ENCODE results near the gene CACNA1C.
A peak's percentile ranks its signal among the peaks of the same experiment; 100 is the strongest.

Gene CACNA1C

DNA sequence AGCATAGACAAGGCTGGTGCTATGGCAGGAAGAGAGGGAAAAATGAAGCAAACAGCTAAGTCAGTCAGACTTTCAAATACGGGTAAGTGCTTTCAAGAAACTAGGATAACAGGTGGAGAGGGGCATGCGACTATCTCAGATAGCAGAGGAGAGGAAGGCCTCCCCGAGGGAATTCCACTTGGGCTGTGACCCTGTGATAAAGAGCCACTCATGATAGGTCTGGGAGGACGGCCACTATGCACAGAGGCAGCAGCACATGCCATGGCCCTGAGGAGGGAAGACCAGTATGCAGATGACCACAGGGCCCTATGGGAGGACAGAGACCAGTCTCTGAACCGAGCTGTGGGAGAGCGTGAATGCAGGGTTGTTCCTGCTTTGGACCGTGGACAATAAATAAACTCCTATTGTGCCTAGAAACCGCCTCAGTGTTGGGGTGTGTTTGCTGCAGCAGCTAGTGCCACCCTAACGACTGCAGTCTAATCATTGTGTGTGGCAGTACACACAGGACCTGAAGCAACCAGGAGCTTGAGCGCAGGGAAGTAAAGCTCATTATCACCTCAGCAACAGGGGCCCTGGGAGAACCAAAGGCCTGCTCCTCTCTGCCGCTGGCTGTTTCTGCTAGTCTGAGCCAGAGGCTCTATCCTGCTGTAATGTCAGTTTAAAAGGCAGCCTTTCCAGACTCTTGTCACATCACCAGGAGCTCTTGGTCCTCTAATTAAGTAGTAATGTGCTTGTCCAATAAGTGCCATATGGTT, 119.1 kb downstream of the CACNA1C start:
- no peak for DNase-seq (ENCODE audit: low spot score)

DNA sequence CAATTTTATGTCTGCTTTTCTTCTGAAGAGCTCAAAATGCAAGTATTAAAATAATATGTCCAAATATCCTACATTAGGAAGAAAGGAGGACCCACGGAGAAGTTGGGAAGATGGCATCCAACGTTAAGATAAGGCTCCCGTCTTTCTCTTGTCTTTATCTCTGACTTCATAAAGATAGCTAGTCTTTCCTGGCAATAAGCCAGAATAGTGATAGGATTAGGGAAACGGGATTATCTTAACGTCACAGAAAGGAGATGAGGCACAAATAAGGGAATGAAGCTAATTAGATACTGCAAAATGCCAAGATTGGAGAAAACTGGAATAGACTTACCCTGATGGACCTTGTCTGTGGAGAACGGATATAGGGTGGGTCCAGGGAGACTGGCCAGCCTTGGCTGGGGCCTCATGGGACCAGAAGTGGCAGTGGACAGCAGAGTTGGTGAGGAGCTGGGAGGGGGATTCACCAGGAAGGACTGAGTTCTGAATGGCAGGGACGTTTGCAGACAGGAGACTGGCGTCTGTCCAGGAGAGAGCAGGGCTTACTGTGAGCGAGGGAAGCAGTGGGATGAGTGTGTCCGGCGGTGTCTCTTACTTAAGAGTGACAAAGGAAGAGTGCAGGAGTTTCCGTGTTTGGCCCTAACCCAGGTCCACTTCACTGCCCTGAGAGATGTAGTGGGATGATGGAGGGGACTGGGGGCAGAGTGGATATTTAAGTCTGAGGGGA, 119.9 kb downstream of the CACNA1C start:
- DNase-seq (ENCODE audit: low spot score) = no peak

DNA sequence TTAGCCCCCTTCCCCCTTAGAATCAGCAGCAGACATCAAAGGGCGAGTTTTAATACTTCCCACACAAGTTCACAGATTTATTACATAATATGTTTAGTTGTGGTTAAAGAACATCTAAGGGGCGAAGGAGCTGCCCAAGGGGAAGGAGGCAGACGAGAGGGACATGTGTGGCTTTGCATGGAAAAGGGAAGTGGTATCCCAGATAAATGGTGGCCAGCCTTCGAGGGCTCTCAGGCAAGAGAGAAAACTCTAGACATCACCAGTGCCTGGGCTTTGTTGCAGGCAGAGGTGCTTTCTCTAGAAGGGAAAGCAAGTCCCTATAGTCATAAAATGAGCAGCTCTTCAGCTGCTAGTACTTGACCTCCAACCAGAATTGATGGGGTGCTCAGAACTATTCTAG, 121.2 kb downstream of the CACNA1C start:
- DNase-seq (ENCODE audit: low spot score) = no peak

DNA sequence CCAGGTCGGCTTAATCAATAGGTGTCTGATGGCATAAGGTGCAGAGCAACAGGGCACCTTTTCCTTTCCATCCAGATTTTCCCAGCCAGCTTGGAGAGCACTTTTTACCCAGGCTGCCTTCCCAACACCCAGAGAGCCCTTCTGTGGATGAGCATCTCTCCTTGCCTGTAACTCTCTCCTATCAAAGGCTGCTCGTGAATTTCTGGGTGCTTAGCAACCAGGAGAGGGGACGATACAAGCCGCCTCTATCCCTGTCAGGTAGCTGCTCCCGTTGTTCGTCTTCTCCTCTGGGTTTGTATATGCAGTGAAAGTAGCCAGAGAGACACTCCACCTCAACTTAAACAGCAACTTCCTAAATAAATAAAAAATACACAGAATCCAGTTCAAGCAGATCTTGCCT, 124.2 kb downstream of the CACNA1C start:
- no peak for DNase-seq (ENCODE audit: low spot score)

DNA sequence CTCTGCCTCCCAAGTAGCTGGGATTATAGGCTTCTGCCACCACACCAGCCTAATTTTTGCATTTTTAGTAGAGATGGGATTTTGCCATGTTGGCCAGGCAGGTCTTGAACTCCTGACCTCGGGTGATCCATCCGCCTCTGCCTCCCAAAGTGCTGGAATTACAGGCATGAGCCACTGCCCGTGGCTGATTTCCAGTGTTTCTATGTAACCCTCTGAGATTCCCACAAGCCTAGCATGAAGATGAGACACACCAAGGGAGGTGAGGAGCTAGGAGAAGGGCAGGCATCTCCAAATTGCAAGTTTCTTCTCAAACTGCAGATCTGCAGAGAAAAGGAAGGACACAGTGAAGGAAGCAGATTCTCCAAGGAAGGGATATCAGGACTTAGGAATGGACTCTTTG, 125.0 kb downstream of the CACNA1C start:
- DNase-seq (ENCODE audit: low spot score) = no peak

DNA sequence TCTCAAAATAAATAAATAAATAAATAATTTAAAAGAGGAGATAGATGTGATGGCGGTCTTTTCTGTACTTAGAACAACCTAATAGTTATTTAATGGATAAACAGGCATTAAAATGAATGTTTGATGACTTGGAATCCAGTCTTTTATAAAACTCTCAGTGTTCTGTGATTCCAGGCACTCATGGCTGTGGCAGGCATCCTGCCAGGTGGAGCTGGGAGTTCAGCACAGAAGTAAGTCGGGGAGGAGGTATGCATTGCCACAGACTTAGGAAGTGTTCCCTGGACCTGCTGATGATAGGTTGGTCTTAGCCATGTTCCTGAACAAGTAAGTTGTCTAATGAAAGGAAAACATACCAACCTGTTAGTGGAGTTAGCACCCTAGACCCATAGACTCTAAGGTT, 126.3 kb downstream of the CACNA1C start:
- no peak for DNase-seq (ENCODE audit: low spot score)

DNA sequence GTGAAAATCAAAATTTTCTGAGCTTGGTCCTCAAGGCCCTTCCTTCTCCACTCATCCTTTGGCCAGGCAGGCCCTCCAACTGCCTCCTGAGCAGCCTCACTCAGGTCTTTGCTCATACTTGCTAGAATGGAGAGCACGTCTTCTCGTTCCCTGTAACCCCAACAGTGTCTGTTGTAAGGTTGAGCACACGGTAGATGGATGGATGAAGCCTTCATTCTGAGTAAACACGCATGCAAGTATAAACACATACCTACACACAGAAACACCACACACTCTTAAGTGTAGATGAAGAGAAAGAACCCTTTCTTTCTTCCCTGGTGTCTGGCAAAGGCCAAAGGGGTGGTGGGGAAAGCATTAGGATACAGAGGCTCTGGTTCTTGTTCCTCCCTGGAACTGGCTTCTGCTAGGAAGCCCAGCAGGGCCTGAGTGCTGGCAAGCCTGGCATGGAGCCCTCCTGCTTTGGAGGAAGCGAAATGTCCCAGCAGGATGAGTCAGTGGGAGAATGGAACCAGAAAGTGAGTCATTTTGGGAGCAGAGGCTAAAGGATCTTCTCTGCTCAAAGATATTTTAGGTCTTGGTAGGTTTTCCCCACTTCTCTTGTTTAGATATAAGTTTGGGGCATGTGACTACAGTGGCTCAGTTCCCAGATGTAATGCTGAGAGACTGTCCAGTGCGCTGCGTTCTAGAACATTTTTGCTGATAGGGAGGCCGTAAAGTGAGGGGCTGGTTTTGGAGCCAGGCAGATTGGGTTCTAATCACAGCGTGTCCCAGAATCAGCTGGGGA, 127.4 kb downstream of the CACNA1C start:
- peak; percentile 29 for DNase-seq (ENCODE audit: low spot score)

DNA sequence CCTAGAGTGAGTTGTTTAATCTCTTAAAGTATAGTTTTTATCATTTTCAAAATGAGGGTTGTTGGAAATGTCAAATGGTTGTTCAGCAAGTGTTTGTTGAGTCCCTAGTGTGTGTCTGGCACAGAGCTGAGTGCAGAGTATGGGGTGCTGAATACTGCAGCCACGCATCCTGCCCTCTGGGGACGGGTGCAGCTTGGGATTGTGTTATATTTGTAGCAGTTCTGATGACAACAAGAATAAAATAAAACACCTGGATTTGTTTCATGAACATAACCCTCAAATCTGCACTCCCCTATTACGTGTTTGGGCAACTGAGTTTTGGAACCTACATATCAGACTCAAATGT, 127.9 kb downstream of the CACNA1C start:
- no peak for DNase-seq (ENCODE audit: low spot score)

DNA sequence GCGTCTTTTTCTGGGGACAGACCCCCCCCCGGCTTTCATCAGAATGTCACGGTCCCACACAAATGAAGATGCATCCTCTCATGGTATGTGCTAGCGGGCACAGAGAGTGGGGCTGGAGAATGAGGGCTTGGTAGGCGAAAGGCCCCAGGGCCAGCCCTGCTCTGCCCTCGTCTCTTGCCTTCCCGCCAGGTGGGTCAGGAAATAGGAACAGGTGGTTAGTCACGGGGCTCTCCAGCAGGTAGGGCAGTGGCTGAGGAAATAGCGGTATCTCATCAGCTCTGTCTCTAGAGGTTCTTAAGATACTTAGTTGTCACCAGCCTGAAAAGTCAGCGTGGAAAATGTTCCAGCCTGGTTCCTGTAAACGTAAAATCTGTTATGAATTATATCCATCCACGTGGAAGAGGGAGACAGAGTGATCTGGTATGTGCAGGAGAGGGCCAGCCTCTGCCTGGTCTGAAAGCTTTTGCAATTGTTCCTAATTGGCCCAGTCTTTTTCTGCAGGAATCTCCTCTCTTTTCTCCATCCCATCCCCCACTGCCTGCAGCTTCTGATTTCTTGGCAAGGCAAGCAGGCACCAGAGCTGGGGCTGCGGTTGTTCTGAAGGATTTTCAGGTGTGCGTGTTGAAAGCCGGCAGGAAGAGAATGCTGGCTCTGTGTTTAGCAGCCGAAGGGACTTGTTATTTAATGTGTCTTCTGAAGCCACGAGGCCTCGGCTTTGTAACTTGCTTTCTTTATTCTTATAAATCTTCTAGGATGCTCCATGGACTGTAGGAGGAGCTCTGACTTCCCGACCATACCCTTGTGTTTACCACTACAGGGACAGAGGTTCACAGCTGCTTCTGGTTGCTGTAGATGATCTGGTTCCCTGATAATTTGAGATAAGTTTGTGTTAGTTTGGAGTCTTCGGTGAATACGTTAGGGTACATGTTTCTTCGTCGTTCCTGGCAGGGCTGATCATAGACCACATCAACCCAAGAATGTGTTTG, 131.1 kb downstream of the CACNA1C start:
- no peak for DNase-seq (ENCODE audit: low spot score)

DNA sequence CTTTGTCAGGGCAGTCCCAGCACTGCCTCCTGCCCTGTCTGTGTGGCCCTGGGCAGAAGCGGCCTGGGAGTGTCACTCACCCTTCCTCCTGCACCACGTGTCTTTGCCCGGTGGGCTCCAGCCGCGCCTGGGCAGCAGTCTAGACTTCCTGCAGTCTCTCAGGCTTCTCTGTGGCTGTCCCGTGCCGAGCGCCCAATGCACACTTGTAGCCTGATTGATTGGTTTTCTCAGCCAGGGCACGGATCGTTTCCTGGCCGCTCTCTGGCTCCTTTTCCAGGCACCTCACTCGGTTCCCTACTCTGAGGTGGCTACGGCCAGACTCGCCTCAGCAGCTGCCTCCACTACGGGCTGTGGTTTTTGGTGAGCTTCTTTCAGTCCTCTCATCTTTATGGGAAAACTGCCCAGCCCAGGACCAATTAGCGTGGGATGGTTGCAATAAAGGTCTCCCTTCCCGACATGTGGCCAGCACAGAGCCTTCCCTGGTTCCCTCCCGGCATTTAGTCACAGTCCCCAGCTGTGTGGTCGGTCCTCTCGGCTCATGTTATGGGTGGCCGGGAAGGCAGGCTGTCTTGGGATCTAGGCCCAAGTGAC, 133.1 kb downstream of the CACNA1C start:
- no peak for DNase-seq (ENCODE audit: low spot score)

DNA sequence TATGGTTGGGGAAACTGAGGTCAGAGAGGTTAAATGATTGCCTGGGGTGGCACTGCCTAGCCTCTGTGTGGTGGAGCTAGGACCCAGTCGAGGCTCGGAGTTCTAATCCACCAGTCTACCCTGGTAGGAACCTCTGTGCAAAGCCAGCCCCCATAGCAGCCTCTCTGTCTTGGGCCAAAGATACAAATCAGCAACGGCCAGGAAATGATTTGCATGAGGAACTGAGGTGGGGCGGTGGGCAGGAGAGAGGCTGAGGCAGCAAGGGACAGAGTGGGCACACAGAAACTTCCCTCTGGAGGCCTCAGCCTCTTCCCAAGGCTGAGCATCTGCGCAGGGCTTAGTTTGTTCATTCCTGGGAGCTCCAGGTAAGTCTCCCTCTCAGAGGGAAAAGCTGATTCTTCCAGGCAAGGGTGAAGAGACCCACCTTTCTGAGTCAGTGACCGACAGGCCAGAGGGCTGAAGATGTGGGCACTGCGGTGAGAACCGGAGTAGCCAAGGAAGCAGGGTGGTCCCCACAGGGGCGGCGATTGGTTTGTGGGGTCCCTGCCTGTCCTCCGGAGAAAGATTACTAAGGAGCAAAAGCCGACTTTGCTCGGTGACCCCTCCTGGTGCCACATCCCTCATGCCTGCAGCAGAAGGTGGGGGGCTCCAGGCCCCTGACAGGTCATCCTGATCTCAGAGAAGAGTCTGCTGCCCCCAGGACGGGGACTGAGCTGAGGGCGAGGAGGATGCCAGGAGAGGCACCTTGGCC, 134.6 kb downstream of the CACNA1C start:
- DNase-seq (ENCODE audit: low spot score) = no peak

DNA sequence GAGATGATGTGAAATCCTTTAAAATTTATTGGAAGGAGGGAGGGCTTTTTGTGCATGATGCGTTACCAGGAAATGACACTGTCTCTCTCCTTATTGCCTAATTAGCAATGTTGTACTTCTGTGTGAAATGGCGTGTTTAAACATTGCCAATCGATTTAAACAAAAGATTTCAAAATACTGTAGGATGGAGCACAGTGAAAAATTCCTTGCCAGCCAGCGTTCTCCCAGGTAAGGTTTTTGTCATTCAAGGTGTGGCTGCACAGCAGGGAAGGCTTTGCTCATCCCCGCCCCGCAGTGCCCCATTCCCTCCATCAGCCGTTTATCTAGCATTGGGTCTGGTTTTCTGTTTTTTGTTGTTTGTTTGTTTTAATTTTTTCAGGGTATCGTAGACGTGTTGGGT, 137.3 kb downstream of the CACNA1C start:
- no peak for DNase-seq (ENCODE audit: low spot score)

DNA sequence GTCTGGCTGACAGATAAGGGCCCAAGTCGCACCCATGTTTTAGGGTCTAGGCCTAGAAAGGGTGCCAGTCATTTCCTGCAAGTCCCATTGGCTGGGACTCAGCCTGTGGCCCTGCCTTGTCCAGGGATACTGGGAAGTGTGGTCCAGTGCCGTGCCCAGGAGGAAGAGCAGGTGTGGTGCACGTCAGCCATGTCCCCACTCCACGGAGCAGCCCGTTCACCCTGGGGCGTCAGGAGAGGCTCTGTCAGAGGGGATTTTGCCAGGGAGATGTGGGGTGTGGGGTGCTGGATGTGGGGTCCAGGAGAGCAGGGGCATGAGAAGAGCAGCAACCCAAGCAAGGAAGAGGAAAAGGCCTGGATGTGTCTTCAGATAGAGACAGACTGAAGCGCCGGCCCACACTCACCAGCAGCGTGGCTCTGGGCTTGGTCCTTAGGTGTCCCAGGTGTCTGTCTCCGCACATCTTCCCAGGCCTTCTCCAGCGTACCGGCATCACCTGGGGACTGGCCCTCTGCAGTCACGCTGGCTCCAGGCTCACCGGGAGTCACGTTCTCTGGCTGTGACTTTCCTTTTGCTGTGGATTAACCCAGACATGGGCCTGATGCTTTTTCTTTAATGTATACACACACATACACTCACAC, 138.2 kb downstream of the CACNA1C start:
- no peak for DNase-seq (ENCODE audit: low spot score)

DNA sequence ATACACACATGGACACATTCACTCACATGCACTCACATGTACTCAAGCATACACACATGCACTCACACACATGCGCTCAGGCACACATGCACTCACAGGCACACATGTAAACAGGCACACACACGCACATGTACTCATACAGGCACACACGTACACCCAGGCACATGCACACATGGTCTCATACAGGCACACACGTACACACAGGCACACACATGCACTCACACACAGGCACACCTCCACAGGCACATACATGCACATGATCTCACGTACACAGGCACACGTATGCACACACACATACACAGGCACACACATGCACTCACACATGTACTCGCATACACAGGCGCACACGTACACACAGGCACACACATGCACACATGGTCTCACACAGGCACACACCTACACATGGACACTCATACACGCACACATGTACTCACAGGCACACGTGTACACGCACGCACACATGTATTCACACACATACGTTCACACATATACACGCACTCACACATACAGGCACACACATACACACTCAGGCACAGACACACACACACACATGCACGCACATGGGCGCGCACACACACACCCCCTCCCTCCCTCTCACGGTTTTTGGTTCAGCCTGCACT, 138.9 kb downstream of the CACNA1C start:
- no peak for DNase-seq (ENCODE audit: low spot score)

DNA sequence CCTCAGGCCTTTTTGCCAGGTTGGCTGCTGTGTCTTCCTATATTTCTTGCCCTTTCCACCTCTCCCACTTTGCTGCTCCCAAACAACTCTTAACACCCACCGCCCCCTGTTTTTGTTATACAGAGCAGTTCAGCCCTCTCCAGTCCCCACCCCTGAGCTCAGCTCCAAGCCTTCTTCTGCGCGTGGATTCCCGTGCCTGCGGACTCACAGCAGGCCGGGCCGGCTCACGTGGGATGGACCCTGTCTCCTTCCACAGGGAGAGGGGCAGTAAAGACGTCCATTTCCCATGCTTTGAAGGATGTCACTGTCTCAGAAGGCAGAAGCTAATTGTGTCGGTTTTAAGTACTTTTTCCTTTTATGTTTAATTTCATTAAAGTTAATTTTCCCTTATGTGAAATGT, 139.4 kb downstream of the CACNA1C start:
- DNase-seq (ENCODE audit: low spot score) = no peak

DNA sequence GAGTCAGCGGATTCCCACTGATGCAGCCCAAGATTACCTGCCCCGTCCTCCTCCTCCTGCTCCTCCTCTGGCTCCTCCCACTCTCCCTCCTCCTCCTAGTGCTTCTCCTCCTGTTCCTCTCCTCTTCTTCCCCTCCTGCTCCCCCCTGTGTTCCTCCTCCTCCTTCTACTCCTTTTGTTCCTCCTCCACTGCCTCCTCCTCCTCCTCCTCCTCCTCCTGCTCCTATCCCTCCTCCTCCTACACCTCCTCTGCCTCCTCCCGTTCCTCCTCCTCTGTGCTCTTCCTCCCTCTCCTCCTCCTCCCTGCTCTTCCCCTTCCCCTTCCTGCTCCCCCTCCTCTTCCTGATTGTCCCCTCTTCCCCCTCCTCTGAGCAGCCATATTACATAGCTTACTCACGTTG, 141.3 kb downstream of the CACNA1C start:
- DNase-seq (ENCODE audit: low spot score) = no peak

DNA sequence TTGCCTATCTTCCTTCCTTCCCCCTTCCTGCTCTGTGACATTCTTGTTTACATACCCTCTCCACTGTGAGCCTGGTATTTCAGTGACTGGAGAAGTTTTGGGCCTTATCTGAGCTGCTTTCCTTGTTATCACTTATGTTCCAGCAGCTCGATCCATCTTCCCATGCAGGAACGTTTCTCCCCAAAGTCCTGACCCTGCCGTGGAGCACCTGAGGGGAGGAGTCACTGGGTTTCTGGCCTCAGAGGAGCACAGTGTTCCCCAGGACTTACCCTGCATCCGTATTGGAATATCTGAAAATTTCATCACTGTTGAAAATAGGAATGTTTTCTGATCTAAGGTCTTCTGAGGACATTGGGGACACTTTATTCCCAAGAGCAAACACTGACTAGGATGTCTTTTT, 141.8 kb downstream of the CACNA1C start:
- no peak for DNase-seq (ENCODE audit: low spot score)

DNA sequence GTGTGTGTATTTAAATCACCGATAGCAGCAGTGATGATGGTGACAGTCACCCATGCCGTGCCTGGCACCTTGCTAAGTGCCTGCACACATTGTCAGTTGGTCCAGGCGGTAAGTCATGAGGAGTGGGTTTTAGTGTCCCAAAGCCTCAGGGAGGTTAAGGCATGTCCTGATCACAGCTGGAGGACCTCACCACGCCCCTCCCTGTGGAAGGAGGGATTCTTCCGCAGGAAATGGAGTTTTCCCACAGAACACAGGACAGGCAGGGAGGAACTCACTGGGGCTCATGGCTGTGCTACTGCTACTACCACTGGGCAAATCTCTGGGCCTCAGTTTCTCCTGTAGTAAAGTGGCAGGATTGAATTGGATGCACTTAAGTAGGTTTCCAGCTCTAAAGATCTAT, 142.3 kb downstream of the CACNA1C start:
- DNase-seq (ENCODE audit: low spot score) = no peak

DNA sequence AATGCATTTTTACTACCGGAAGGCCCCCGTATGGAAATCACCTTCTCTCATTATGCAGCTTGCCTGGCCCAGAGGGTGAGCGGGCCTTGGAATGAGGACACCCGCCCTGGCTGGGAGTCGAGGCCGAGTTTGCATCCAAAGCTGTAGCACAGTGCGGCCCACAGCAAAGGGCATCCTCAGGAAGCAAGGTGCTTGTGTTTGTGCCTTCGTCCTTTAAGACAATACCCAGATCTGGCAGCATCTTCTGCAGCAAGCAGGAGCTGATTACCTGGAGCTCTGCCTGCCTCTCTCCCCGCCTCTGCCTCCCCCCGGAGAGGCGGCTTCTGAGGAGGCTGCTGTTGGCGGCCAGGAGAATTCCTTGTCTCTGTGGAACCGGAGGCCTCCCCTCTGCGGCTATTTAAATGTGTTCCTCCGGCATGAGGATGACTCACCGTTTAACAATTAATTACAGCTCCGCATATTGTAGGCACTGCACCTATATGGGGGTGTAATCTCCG, 145.3 kb downstream of the CACNA1C start:
- peak; percentile 43 for DNase-seq (ENCODE audit: low spot score)

DNA sequence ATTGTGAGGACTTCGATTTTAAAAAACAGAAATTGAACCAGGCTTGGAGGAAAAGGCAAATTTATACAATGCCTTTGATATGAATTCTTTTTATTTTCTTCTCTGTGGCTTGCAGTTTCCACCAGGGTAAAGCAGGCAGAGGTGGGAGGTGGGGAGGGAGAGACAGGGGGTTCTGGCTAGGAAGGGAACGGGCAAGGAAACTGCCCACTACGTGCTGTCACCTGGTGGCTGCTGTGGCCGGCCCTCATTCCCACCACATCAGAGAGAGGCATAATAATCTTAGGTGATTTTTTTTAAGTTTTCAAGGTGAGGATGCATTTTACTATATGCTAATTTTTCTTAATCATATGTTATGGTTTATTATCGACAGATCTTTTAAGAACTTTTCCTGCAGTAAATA, 145.8 kb downstream of the CACNA1C start:
- DNase-seq (ENCODE audit: low spot score) = no peak

Data from LoVo (cell line).